Trophoblast cell (in vitro differentiated cells and primary cell): ENCODE measurements around the gene ZNF491. TPM values are rescaled to one million over a fixed set of nuclear protein-coding genes. Genes with fewer than 3 reads are reported as not detected.

Experiments
- DNase-seq, 2 donors: peaks; one replicate each; pipeline ENCODE4 v3.0.0-alpha.2; 2016
- H2AFZ ChIP-seq: 2 replicates; pipeline ENCODE4 v1.6.1; 2013; ENCODE audit warnings: low read length, moderate library complexity, mild to moderate bottlenecking; ENCODE audit not compliant: insufficient read depth, poor library complexity
- H2AK5ac ChIP-seq: 2 replicates; pipeline ENCODE4 v1.6.1; 2013; ENCODE audit warnings: mild to moderate bottlenecking, low read length
- H2BK120ac ChIP-seq: 2 replicates; pipeline ENCODE4 v1.6.1; 2013; ENCODE audit warnings: low read length, mild to moderate bottlenecking, moderate library complexity; ENCODE audit not compliant: insufficient read depth, poor library complexity
- H2BK12ac ChIP-seq: 2 replicates; pipeline ENCODE4 v1.6.1; 2013; ENCODE audit warnings: mild to moderate bottlenecking, low read length, moderate library complexity
- H2BK5ac ChIP-seq: 2 replicates; pipeline ENCODE4 v1.6.1; 2013; ENCODE audit warnings: low read length, low read depth, moderate library complexity, mild to moderate bottlenecking; ENCODE audit not compliant: poor library complexity
- H3K14ac ChIP-seq: 2 replicates; pipeline ENCODE4 v1.6.1; 2013; ENCODE audit warnings: mild to moderate bottlenecking, low read length
- H3K18ac ChIP-seq: 2 replicates; pipeline ENCODE4 v1.6.1; 2013; ENCODE audit warnings: mild to moderate bottlenecking, low read length
- H3K23ac ChIP-seq: 2 replicates; pipeline ENCODE4 v1.6.1; 2013; ENCODE audit warnings: low read length
- H3K27ac ChIP-seq: 2 replicates; pipeline ENCODE4 v1.5.1; 2013; ENCODE audit warnings: low read depth, mild to moderate bottlenecking, inconsistent platforms, low read length, moderate library complexity
- H3K27me3 ChIP-seq: 2 replicates; pipeline ENCODE4 v1.6.1; 2013; ENCODE audit warnings: inconsistent platforms, mild to moderate bottlenecking, low read length, moderate library complexity; ENCODE audit not compliant: insufficient read depth
- H3K36me3 ChIP-seq, 2 experiments: 1 replicate in 1 of 2; 2 replicates in 1 of 2; pipeline ENCODE4 v1.6.1; 2013; ENCODE audit warnings: low read length in 2 of 2, mild to moderate bottlenecking in 2 of 2, moderate library complexity in 1 of 2; ENCODE audit not compliant: insufficient read depth in 2 of 2, control insufficient read depth in 1 of 2
- H3K4ac ChIP-seq: 2 replicates; pipeline ENCODE4 v1.6.1; 2013; ENCODE audit warnings: low read depth, mild to moderate bottlenecking, low read length, moderate library complexity
- H3K4me1 ChIP-seq, 2 experiments: 1 replicate in 1 of 2; 2 replicates in 1 of 2; pipeline ENCODE4 v1.6.1; 2013; ENCODE audit warnings: low read length in 2 of 2, mild to moderate bottlenecking in 2 of 2, moderate library complexity in 1 of 2; ENCODE audit not compliant: insufficient read depth in 2 of 2, control insufficient read depth in 1 of 2
- H3K4me2 ChIP-seq: 2 replicates; pipeline ENCODE4 v1.6.1; 2013; ENCODE audit warnings: inconsistent platforms, mild to moderate bottlenecking, low read length, moderate library complexity
- H3K4me3 ChIP-seq: 2 replicates; pipeline ENCODE4 v1.5.1; 2013; ENCODE audit warnings: mild to moderate bottlenecking, low read depth, low read length, inconsistent platforms
- H3K79me1 ChIP-seq: one replicate; pipeline ENCODE4 v1.6.1; 2013; ENCODE audit warnings: low read length
- H3K79me2 ChIP-seq: 2 replicates; pipeline ENCODE4 v1.6.1; 2013; ENCODE audit warnings: low read length, mild to moderate bottlenecking; ENCODE audit not compliant: control insufficient read depth, insufficient read depth, poor library complexity
- H3K9ac ChIP-seq: 2 replicates; pipeline ENCODE4 v1.6.1; 2013; ENCODE audit warnings: mild to moderate bottlenecking, low read length
- H3K9me3 ChIP-seq: 2 replicates; pipeline ENCODE4 v1.6.1; 2013; ENCODE audit warnings: low read depth, mild to moderate bottlenecking, control low read depth, inconsistent platforms, low read length; ENCODE audit not compliant: insufficient read depth
- H4K12ac ChIP-seq: 2 replicates; pipeline ENCODE4 v1.6.1; 2013; ENCODE audit warnings: low read depth, mild to moderate bottlenecking, low read length, moderate library complexity
- H4K8ac ChIP-seq: 2 replicates; pipeline ENCODE4 v1.6.1; 2013; ENCODE audit warnings: low read depth, mild to moderate bottlenecking, low read length, moderate library complexity
- H4K91ac ChIP-seq: one replicate; pipeline ENCODE4 v1.6.1; 2013; ENCODE audit warnings: low read depth, mild to moderate bottlenecking, low read length, moderate library complexity
- WGBS: extraction: QIAGEN DNeasy Blood & Tissue Kit; methylation state at CpG from one replicate; pipeline ENCODE4 v1.1.7; 2013; ENCODE audit warnings: missing lambda C conversion rate; ENCODE audit not compliant: insufficient read length, insufficient coverage; ENCODE audit errors: extremely low coverage; 5-methylcytosine and 5-hydroxymethylcytosine counted together
- polyA plus RNA-seq: library from polyadenylated mRNA; stranded (reverse); fragments of 200-250 nt; gene quantifications from 2 replicates; pipeline ENCODE4 v1.2.3, GENCODE V29; 2013

Gene ZNF491
- polyA plus RNA-seq = 0.64 and 0.77 TPM in 2 replicates

- Histone ChIP-seq H3K9me3 (no peaks in the 10 kb centered on the region), H3K4ac (no peak within 1 kb of the TSS), H3K23ac (no peak within 1 kb of the TSS), H4K91ac (no peak within 1 kb of the TSS), H4K12ac (peak within 1 kb of the TSS; percentile 9), H2BK120ac (no peak within 1 kb of the TSS), H3K36me3 (no peaks in the 10 kb centered on the region), H3K14ac (no peak within 1 kb of the TSS), H2AFZ (peak within 1 kb of the TSS; percentile 94), H2AK5ac (no peak within 1 kb of the TSS), H2BK12ac (no peak within 1 kb of the TSS), H3K79me2 (no peaks in the 10 kb centered on the region), H3K4me1 (peaks cover 0 to 4% of the 10 kb centered on the region in 2 experiments), H4K8ac (peak within 1 kb of the TSS; percentile 57), H2BK5ac (no peak within 1 kb of the TSS), H3K27me3 (peaks cover 2% of the 10 kb centered on the region), H3K18ac (no peak within 1 kb of the TSS), H3K4me2 (peak within 1 kb of the TSS; percentile 99), H3K79me1 (peaks cover 2% of the 10 kb centered on the region), H3K9ac (peak within 1 kb of the TSS; percentile 80), H3K4me3 (peak within 1 kb of the TSS; percentile 73), H3K27ac (no peak within 1 kb of the TSS)
- peak; percentile 93 to 94 for DNase-seq
- WGBS = no CpG with 5 or more reads among the region's 56 CpGs
Measured at GRCh38 chr19:11798391-11799330, at the start of gene ZNF491. ZNF491 (plus strand) TSS chr19:11798523; CDS start chr19:11805954, 7,431 bp downstream.

GRCh38 chr19:11749751-11750150 is 48.6 kb upstream of the ZNF491 start:
- Histone ChIP-seq H3K27ac (no peak overlapping the region), H3K14ac (no peak overlapping the region), H4K12ac (no peak overlapping the region), H3K9ac (no peak overlapping the region), H3K23ac (no peak overlapping the region), H4K91ac (no peak overlapping the region), H3K79me1 (no peaks in the 10 kb centered on the region), H3K4me2 (no peak overlapping the region), H2BK120ac (no peak overlapping the region), H4K8ac (no peak overlapping the region), H3K27me3 (no peaks in the 10 kb centered on the region), H3K36me3 (no peaks in the 10 kb centered on the region), H3K9me3 (no peaks in the 10 kb centered on the region), H3K79me2 (no peaks in the 10 kb centered on the region), H3K4me3 (no peak overlapping the region), H2AFZ (no peak overlapping the region), H2BK12ac (no peak overlapping the region), H2BK5ac (no peak overlapping the region), H3K18ac (no peak overlapping the region), H2AK5ac (no peak overlapping the region), H3K4me1 (no peaks in the 10 kb centered on the region), H3K4ac (no peak overlapping the region)
- DNase-seq = no peak
- WGBS = no CpG with 5 or more reads among the region's 2 CpGs

- H4K12ac ChIP-seq = no peak overlapping the region
- WGBS = no CpG with 5 or more reads among the region's 2 CpGs
- H3K18ac ChIP-seq = no peak overlapping the region
- H3K4ac ChIP-seq = no peak overlapping the region
- H2BK120ac ChIP-seq = no peak overlapping the region
- H3K4me1 ChIP-seq = no peaks in the 10 kb centered on the region
- no peak overlapping the region for H3K4me2 ChIP-seq
- H2BK5ac ChIP-seq = no peak overlapping the region
- no peak overlapping the region for H3K4me3 ChIP-seq
- no peak overlapping the region for H2AK5ac ChIP-seq
- H3K9me3 ChIP-seq = no peaks in the 10 kb centered on the region
- no peak overlapping the region for H2BK12ac ChIP-seq
- no peaks in the 10 kb centered on the region for H3K36me3 ChIP-seq
- H3K27ac ChIP-seq = no peak overlapping the region
- no peaks in the 10 kb centered on the region for H3K79me2 ChIP-seq
- no peak overlapping the region for H3K23ac ChIP-seq
- DNase-seq = no peak
- no peak overlapping the region for H3K9ac ChIP-seq
- no peak overlapping the region for H4K91ac ChIP-seq
- H2AFZ ChIP-seq = no peak overlapping the region
- no peak overlapping the region for H3K14ac ChIP-seq
- no peaks in the 10 kb centered on the region for H3K27me3 ChIP-seq
- H4K8ac ChIP-seq = no peak overlapping the region
- H3K79me1 ChIP-seq = no peaks in the 10 kb centered on the region
Measured at GRCh38 chr19:11752244-11752736, 46.0 kb upstream of the ZNF491 start.

GRCh38 chr19:11754663-11755062 is 43.7 kb upstream of the ZNF491 start:
- Histone ChIP-seq H3K9me3 (no peaks in the 10 kb centered on the region), H3K27me3 (no peaks in the 10 kb centered on the region), H3K23ac (no peak overlapping the region), H3K4me1 (no peaks in the 10 kb centered on the region), H3K27ac (no peak overlapping the region), H3K79me1 (no peaks in the 10 kb centered on the region), H3K36me3 (no peaks in the 10 kb centered on the region), H3K4me3 (no peak overlapping the region), H3K18ac (no peak overlapping the region), H2AFZ (no peak overlapping the region), H3K79me2 (no peaks in the 10 kb centered on the region), H2BK120ac (no peak overlapping the region), H4K8ac (no peak overlapping the region), H3K14ac (no peak overlapping the region), H2BK12ac (no peak overlapping the region), H4K12ac (no peak overlapping the region), H3K4me2 (no peak overlapping the region), H4K91ac (no peak overlapping the region), H2AK5ac (no peak overlapping the region), H2BK5ac (no peak overlapping the region), H3K9ac (no peak overlapping the region), H3K4ac (no peak overlapping the region)
- DNase-seq = peak; percentile 69 to 96
- WGBS = no CpG with 5 or more reads among the region's 4 CpGs
